TTC549 (cell line): ENCODE data around the gene GRK2.

Source experiments
- FAIRE-seq: peaks from 2 replicates; lab custom pipeline; 2012; peaks lifted over from hg19 to GRCh38; lab: Jason Lieb, UNC

The GRK2 gene

GRCh38 chr11:67283481-67283963 is 17.2 kb downstream of the GRK2 start:
- FAIRE-seq = no peak

- FAIRE-seq = no peak
Measured at GRCh38 chr11:67284811-67285540, 18.7 kb downstream of the GRK2 start.

GRCh38 chr11:67285541-67286498 is 19.5 kb downstream of the GRK2 start:
- no peak for FAIRE-seq

GRCh38 chr11:67286621-67287333 is 20.5 kb downstream of the GRK2 start:
- FAIRE-seq = no peak

GRCh38 chr11:67287355-67288197 is 21.3 kb downstream of the GRK2 start:
- FAIRE-seq = no peak

GRCh38 chr11:67288198-67288451 is 21.9 kb downstream of the GRK2 start:
- FAIRE-seq = no peak

- FAIRE-seq = no peak
Measured at GRCh38 chr11:67288452-67289225, 22.4 kb downstream of the GRK2 start.

GRCh38 chr11:67289226-67289650 is 23.0 kb downstream of the GRK2 start, which contains the start of gene ANKRD13D:
Gene ANKRD13D (plus strand): TSS chr11:67289303. CDS start chr11:67289461, 158 bp downstream.
- FAIRE-seq = no peak

GRCh38 chr11:67289651-67290479 is 23.6 kb downstream of the GRK2 start:
- FAIRE-seq = no peak

GRCh38 chr11:67290801-67291200 is 24.5 kb downstream of the GRK2 start:
- FAIRE-seq = no peak

- FAIRE-seq = no peak
Measured at GRCh38 chr11:67291481-67292381, 25.5 kb downstream of the GRK2 start.

GRCh38 chr11:67292671-67293070 is 26.4 kb downstream of the GRK2 start:
- no peak for FAIRE-seq

GRCh38 chr11:67293090-67293489 is 26.8 kb downstream of the GRK2 start:
- FAIRE-seq = no peak

- no peak for FAIRE-seq
Measured at GRCh38 chr11:67295846-67296245, 29.6 kb downstream of the GRK2 start.

- no peak for FAIRE-seq
Measured at GRCh38 chr11:67298786-67299185, 32.5 kb downstream of the GRK2 start.

GRCh38 chr11:67299471-67300191 is 33.4 kb downstream of the GRK2 start:
- no peak for FAIRE-seq

- FAIRE-seq = no peak
Measured at GRCh38 chr11:67300256-67300755, 34.0 kb downstream of the GRK2 start.

GRCh38 chr11:67300756-67301312 is 34.6 kb downstream of the GRK2 start:
- FAIRE-seq = no peak
